GM18505 (cell line): ENCODE measurements around the gene ZNFX1.

Source experiments
- ATAC-seq: cut with Tn5 transposase; IDR thresholded peaks from one replicate; pipeline ENCODE4 v1.9.1; 2021; ENCODE audit not compliant: unreplicated experiment
- POLR2A ChIP-seq: IDR thresholded peaks from 4 replicates; pipeline ENCODE4 v1.6.1; 2011; ENCODE audit warnings: borderline replicate concordance; ENCODE audit not compliant: insufficient read depth, insufficient read length; ENCODE audit errors: extremely low read depth

The ZNFX1 gene

DNA sequence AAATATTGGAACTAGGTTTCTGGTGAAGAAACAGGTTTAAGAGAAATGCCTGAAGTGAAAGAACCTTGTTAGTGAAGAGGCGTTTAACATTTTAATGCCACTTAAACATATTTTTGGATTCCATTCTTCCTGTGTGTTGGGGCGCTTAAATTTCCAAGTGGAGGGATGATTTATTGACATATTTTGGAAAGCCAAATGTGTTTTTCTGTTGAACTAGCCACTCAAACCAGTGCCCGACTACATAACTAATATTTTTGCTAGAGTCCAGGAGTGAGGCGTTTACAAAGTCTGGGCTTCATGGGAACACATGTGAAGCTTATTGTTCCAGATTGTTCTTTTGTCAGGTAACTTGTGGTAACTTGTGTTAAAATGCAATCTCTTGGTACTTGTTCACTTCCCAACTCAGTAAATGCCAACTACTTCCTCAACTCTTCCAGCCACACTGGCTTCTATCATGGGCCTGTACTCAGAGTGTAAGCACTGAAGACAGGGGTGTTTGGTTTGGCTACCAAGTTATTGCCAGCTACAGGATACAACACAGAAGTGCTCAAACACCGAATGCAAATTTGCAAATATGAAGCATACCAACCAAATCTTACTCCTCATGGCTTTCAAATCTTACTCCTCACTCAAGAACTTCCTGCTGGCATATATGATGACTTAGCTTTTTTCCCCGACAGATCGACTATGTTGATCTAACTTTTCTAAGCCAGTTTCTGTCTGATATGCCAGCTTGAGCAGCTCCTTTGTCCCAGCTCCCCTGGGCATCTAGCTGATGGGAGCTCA is 2.0 kb upstream of the ZNFX1 start:
- TF ChIP-seq POLR2A = no peak
- no peak for ATAC-seq

DNA sequence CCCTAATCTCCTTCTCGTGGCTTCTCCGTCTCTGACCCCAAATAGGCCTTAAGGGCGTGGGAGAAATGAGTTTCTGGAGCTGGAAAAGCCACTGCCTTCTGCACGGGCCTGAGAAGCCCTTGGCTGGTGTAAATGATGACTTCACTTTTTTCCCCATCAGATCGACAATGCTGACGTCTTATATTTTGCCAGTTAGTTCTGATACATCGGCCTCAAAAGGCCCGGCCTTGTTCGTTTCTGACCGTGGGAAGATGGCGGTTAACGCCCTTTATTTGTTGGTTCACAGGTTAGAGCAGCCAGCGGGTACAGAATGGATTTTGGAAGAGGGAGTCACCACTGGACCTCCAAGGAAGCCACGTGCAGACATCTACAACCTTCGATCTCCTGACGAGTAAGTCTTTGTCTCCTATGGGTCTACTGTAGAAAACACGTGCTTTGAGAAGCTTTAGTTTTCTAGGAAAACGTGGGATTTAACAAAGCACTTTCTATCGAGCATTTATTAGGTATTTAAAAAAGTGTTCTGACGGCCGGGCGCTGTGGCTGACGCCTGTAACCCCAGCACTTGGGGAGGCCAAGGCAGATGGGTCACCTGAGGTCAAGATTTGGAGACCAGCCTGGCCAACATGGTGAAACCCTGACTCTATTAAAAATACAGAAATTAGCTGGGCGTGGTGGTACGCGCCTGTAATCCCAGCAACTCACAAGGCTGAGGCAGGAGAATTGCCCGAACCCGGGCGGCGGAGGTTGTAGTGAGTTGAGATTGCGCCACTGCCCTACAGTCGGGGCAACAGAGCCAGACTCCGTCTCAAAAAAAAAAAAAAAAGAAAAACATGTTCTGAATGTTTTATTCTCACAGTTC is 1.2 kb upstream of the ZNFX1 start:
- no peak for ATAC-seq
- no peak for TF ChIP-seq POLR2A

DNA sequence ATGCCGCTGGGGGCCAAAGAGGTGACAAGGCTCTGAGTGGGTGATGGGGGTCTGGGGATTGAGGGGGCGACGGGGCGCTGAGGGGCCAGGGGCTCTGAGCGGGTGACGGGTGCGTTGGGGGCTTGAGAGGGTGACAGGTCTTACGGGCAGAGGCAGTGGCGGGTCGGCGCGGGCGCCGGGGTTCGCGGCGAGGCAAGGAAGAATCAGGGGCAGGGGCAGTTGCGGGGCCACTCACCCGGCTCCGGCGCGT is 146 bp downstream of the ZNFX1 start:
- peak; percentile 62 for TF ChIP-seq POLR2A
- no peak for ATAC-seq

DNA sequence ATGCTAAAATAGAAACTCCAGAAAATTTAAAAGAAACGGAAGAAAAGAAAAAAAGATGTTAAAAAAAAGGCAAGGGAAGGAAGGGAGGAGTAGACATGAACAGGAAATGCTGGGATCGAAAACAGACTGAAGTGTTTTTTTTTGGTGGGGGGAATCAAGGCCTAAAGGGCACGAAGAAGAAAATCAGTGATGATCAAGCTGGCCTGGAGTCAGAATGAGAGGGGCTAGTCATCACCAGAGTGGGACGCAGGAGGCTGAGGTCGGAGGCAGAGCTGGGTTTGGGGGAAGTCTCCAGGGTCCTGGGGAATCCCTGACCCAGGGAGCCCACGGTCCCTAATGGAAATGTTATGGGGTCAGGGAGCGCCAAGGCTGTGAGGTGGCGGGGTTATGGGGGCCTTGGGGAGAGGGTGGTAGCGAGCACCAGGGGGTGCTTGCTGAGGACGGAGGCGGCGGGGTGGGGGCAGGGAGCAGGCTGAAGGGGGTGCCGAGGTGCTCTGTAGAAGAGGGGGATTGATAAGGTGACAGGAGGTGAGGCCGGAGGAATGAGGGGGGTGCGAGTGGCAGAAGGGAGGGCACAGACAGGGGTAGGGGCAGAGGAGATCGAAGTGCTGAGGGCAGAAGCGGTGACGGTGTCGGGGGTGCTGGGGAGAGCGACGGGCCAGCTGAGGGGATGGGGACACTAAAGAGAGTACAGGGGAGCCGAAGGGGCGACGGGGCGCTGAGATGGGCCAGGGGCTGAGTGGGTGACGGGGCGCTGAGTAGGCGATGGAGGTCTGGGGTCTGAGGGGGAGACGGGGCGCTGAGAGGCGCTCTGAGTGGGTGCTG is 684 bp downstream of the ZNFX1 start:
- ATAC-seq = no peak
- no peak for TF ChIP-seq POLR2A

DNA sequence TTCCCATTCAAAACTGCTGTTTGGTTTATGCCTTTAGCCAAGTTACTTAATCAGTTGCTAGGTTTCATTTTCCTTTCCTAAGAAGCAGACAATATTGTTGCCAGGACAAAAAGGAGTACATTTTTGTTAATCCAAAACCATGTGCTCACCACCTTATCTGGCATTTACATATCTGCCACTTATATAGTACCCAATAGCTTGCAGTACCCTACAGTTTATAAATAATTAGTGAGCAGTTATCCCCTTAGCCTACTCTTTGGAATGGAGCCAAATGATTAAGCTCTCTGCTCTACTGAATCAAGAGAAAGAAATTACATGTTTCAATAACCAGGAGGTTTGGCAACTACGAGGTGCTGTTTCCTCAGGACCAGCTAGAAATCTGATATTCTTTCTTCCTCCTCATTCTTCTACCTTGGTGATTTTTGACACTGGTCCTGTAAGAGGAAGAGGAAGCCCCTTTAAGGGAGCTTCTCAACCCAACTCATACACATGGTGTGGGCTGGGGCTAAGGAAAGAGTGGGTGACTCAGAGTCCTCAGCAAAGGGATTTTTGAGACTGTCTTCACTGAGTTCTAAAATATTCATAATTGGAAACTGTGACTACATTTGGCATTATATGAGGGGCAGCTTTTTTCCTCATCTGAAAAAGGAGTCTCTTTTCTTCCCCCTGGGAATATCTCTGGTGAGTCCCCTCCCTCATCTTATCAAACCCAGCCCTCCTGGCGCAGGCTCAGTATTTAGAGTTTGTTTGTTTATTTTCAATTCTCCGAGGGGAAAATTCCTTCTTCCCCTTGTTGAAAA is 1.5 kb downstream of the ZNFX1 start:
- ATAC-seq = no peak
- TF ChIP-seq POLR2A = peak; percentile 27

DNA sequence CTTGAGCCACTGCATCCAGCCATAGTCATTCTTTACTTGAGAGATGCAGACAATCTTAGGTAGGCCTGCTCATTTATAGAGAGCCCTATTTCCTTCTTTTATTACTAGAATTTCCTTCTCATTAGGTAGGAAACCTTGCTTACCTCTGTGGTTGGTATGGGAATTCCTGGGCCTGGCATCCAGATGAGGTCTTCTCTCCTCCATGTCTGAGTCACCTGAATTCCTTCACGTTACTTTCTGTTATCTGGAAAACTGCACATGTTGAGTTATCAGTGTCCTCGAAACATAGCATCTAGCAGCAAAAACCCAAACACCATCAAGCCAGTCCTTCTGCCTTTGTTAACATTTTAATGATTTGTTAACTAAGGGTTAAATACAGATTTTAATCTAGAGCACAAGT is 2.2 kb downstream of the ZNFX1 start:
- TF ChIP-seq POLR2A = no peak
- no peak for ATAC-seq

DNA sequence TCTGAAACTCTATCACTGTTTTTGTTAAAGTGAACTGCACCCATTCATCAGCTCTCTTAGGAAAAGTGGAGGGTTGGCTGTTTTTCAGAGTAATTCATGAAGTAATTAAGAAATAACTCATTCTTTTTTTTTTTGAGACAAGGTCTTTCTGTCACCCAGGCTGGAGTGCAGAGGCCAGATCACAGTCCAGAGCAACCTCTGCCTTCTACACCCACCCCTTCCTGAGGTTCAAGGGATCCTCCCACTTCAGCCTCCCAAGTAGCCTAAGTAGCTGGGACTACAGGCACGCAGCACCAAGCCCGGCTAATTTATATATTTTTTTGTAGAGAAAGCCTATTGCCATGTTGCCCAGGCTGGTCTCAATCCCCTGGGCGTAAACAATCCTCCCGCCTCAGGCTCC is 2.6 kb downstream of the ZNFX1 start:
- ATAC-seq = no peak

DNA sequence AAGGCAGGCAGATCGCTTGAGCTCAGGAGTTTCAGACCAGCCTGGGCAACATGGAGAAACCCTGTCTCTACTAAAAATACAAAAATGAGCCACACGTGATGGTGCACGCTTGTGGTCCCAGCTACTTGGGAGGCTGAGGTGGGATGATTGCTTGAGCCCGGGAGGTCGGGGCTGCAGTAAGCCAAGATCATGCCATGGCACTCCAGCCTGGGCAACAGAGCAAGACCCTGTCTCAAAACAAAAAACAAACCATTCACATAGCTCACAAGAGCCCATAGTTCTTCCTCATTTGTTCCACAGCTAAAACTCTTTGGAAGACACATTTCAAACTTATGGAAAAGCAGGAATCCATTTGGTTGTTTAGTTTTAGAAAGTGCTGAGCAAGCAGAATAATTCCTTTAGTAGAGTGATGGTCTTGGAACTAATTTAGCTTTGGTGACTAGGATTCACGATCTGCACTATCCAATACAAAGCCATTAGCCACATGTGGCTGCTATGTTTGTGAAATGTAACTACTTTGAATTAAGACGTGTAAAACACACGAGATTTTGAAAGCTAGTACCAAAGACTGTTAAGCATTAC is 4.1 kb downstream of the ZNFX1 start:
- TF ChIP-seq POLR2A = no peak
- no peak for ATAC-seq

More for the DNA sequence above, 2.6 kb downstream of the ZNFX1 start:
- TF ChIP-seq POLR2A = no peak

DNA sequence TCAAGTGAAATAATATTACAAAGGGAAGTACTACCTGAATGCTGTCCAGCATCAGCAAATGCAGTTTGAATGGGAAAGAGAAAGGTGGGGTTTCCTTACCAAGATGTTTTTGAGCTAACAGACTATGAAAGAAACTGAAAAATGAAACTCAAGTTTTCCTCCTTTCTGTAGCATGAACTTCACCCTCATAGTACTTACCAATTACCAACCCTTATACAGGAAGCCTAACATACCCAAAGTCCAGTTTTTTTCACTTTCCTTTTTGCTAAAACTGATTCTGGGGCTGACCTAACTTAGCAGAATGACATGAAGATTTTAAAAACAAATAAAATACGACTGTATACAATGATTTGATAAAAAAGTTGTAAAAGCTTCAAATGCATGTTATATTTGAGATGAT is 5.2 kb downstream of the ZNFX1 start:
- no peak for TF ChIP-seq POLR2A
- ATAC-seq = no peak

DNA sequence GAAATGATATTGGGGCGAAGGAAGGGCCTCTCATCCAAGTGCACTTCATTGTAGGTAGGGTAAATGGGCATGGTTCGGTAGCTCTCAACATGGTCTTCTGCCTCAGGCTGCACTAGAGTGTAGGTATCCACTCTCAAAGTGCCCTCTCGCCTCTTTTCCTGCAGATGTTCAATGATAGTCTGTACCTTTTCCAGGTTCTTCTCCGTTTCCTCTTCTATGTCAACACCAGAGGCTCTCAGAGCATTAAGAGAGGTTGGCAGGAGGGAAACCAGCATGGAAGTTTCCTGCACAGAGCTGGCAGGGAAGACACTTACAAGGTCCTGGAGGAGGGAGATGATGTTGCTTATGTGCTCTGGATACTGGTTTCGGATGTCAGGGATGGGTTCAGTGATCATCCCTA is 7.1 kb downstream of the ZNFX1 start:
- ATAC-seq = no peak

DNA sequence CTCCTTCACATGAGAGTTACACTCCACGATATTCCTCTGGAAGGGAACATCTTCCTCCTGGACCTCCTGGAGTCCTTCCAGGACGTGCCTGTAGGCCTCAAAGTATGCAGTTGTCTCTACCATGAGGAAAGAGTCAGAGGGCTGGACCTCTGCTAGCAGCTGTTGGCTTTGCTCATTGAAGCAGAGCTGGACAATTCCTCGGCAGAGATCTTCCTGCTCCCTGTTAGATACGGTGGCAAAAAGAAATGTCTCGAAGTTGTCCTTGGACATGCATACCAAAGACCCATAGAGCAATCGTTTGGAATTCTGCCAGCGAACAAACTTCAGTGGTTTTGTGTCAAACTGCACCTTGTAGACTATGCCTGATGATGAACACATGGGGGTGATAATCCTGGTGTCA is 7.7 kb downstream of the ZNFX1 start:
- no peak for TF ChIP-seq POLR2A
- ATAC-seq = no peak

More for the DNA sequence above, 7.1 kb downstream of the ZNFX1 start:
- TF ChIP-seq POLR2A = no peak

DNA sequence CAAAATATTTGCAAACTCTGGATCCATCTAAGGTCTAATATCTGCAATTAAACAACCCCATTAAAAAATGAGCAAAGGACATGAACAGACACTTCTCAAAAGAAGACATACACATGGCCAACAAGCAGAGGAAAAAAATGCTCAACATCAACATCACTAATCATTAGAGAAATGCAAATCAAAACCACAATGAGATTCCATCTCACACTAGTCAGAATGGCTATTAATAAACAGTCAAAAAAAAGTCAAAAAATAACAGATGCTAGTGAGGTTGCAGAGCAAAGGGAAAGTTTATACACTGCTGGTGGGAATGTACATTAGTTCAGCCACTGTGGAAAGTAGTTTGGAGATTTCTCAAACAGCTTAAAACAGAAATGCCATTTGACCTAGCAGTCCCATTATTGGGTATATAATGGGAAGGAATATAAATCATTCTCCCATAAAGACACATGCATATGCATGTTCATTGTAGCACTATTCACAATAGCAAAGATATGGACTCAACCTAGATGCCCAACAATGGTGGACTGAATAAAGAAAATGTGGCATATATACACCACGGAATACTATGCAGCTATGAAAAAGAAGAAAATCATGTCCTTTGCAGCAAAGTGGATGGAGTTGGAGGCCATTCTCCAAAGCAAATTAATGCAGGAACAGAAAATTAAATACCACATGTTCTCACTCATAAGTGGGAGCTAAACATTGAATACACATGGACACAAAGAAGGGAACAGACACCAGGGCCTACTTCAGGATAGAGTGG is 9.1 kb downstream of the ZNFX1 start:
- no peak for TF ChIP-seq POLR2A
- ATAC-seq = no peak

DNA sequence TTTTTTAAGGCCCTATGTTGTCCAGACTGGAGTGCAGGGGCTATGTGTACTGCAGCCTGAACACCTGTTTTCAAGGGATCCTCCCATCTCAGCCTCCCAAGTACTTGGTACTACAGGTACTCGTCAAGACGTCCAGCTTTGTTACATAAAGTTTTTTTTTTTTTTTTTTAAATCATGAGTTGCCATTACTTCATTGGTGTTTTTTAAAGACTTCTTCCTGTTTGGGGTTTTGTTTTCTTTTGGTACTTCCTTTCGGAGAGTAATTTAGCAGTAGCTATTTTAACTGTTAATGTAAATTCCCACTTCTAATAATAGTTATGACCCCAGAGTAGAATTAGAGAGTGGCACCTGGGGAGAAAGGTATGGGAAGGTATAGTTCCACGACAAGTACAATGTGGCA is 10.5 kb downstream of the ZNFX1 start:
- TF ChIP-seq POLR2A = no peak
- ATAC-seq = peak; percentile 44

DNA sequence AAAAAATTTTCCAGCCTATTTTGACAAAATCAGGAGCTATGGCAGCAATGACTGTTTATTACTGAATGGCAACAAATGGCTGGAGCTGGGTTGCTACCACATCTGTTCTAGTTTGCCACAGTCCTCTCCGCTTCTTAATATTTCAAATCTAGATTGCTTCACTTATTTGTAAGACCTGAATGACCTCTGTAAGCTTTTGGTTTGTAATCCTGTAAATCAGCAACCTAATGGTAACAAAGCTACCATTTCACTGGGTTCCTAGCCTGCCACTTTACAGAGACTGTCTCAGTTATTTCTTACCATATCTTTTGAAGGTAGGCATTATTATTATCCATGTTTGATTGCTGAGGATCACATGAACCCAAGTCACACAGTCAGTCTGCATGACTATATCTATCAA is 15.4 kb downstream of the ZNFX1 start:
- no peak for ATAC-seq
- TF ChIP-seq POLR2A = peak; percentile 20
